Stimulated activated CD4-positive, alpha-beta T cell treated with anti-CD3 and anti-CD28 coated beads, Interleukin-15, amount 100 ng/mL, for 24 hours (primary cell): Measurements from ENCODE around the gene ARHGEF35.
A peak's percentile ranks its signal among the peaks of the same experiment; 100 is the strongest.
"Not testable (repeated sequence)": the region's sequence is repeated elsewhere in the genome, so short reads cannot be mapped to it uniquely, and the experiment has no call there.

Experiments used
- DNase-seq: peaks from one replicate; pipeline ENCODE4 v3.0.0-alpha.2; 2020

Gene ARHGEF35

DNA sequence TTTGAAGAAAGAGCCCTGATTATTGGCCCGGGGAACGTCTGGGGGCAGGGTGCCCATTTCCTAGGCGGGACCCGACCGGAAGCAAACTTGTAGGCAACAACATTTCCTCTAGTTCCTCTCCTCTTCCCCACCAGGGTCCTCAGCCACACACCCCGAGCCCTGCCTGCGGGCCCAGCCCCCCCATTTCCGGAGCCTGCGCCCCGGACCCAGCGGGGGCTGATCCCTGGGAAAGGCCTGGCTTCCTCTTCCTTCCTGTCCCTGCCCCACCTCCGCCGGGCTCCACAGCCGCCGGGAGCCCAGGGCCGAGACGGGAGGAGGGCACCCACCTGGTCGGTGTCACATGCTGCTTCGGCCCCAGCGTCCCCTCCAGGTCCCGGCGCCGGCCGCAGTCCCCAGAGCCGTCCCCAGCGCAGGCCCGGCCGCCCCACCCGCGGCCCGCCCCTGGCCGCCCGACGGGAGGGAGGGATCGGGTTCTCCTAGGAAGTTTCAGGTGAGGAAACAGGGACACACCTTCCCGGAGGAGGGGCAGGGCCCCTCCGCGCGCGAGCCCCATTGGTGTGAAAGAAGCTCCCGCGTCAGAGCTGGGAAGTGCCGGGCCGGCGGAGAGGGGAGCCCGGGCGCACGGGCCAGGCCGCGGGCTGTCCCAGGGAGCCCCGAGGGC, at the start of gene ARHGEF35:
ARHGEF35 (minus strand) TSS at position 622 of the 661 bp plus-strand sequence. CDS start 7,450 bp downstream, outside the sequence.
- DNase-seq, result peak; percentile 12

DNA sequence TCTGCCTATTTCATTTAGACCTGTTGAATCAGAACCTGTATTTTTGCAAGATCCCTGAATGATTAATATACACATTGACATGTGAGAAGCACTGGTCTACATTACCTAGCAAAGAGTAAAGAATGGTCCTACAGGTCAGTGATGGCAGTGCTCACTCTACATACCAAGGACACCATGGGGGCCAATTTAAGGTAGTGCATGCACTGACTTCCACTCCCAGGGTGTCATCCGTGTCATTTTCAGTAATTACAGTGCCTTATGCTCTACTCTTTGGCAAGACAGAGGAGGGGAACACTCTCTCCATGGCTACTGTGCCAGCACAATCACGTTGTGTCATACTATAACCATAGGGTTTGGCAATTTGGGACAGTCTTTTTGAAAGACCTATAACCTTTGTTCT, 49.7 kb upstream of the ARHGEF35 start:
- DNase-seq, result not testable (repeated sequence)

DNA sequence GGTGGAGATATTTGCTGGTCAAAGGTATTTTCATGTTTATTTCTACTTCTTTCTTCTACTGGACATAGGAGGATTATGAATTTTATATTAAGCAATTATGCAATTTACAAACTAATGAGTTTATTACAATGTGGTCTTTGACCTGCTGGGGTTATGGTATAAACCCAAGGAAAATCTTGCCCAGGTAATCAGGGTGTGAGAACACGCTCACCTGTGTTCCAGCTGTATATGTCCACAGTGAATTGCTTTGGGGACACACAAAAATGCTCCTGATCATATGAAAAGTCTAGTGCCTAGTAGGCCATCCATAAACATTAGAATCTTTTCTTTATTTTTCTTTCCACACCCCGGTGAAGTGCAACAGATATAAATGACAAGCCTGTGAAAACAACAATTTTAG, 43.7 kb upstream of the ARHGEF35 start, which contains the start of gene OR2A42:
OR2A42 (minus strand) TSS at position 241 of the 400 bp plus-strand sequence. CDS start 6,762 bp downstream, outside the sequence.
- not testable (repeated sequence) for DNase-seq

DNA sequence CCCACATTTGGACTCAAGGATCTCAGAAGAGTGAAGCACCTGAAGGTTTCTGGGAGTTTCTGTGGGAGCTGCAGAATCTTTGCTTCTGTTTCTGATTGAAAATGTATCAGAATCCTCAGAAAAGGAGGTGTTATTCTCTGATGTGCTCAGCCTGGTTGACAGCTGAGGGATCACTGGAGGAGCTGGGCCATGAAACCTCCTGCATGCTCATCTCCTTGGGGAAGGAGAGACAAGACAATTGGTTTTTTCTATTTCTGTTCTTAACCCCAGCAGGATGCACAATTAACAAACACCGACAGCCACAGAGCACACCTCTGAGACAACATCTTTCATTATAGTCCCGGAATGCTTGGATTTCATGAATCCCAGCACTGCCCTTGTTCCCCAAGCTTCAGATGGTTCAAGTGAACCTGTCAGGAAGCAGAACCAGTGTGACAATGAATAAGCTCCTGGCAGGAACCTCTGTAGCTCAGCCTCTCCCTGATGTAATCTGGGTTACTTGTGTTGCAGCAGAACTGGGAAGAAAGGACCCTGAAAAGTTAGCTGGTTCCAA, 43.0 kb upstream of the ARHGEF35 start:
- not testable (repeated sequence) for DNase-seq

DNA sequence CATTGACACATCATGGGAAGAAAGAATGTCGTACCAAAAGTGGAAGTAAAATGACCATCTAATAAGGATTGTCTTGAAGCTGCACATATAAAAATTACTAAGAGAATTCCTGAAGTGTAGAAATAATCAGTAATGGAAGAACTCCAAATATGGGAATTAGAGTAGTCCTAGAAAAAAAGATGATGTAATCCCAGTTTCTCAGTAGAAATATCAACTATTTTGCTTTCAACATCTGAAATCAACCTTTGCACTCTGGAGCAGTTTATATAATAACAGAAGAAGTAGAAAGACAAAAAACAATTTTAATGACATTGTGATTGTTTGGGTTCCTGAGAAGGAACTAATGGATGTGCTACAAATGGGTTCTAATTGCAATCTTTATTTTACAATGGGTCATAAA, 37.4 kb upstream of the ARHGEF35 start:
- DNase-seq, result not testable (repeated sequence)

DNA sequence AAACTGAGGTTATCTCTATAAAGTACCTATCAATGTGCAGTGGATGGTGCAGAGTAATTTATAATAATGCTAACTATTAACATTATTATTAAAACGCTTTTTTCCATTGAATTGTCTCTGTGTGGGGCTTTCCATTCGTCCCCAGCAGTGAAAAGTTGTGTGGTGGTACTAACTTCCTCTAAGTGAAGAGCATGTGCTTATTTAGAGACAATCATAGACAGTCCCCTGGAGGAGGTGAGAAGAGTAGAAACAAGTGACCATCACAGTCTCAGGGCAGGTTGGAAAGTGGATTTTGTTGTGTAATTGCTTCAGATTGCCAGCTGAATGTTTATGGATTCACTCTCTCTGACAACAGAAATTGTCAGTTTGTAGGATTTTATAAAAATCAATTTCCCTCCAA, 35.4 kb upstream of the ARHGEF35 start:
- not testable (repeated sequence) for DNase-seq

DNA sequence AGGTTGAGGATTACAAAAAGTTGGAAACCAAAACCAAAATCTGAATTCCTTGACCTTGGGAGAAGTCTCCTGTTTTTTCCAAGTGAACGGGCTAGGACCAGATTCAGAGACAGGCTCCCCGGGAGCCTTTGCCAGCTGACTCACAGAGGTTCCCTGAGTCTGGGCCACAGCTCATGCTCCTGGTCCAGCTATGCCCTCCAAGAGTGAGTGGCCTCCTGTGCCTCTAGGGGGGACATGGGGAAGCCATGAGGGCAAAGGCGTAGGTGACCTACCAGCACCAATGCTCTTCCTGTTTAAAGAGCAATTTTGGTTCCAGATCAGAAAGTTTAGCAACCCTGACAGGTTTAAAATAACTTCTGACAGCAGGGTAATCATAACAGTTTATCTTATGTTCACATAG, 33.2 kb upstream of the ARHGEF35 start:
- DNase-seq, result not testable (repeated sequence)

DNA sequence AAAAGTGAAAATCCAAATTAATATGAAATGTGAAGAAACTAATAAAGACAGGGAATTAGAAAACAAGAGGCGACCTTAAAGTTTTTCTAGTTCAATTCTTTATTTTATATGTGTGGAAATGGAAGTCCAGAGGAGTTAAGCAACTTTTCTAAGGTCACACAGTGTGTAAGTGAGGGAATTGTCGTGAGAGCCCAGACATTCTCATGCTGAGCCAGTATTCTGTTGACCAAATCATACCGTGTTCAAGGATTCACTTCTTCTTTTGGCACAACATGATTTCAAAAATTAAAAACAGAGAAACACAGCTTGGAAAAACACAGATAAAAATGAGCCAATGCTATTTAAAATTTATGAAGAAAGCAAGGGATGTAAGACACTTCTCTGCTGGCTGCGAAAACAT, 31.2 kb upstream of the ARHGEF35 start:
- not testable (repeated sequence) for DNase-seq

DNA sequence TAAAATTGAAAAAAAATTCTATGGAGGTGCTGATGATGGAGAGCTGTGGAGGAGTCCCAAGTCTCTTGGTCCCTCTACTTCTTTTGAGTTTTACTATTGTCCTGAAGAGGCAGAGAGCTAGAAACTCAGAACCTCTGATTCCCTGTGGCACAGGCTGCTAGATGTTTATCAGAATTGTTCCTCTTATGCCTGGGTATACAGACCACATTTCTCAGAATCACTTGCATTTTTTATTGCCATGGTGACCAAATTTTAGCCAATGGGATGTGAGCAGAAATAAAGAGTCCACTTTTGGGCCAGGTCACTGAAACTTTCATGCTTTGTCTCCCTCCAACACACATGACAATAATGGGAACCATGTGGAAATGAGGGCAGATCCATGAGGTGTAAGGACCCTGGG, 28.0 kb upstream of the ARHGEF35 start:
- DNase-seq, result not testable (repeated sequence)

DNA sequence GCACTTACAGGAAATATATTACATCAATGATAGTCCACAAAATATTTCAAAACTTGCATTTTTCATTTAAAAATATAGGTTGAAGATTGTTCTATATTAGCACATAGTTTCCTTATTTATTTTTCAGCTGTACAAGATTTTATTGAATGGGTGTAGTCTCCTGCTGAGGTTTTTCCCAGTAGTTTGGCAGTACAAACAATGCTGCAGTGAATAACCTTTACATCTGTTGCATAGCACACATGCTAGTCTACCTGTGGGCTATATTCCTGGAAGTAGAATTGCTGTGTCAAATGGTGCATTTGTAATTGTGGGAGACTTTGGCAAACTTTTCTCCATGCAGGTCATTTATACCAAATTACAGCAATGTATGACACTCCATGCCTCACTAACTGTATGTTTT, 24.9 kb upstream of the ARHGEF35 start:
- not testable (repeated sequence) for DNase-seq

DNA sequence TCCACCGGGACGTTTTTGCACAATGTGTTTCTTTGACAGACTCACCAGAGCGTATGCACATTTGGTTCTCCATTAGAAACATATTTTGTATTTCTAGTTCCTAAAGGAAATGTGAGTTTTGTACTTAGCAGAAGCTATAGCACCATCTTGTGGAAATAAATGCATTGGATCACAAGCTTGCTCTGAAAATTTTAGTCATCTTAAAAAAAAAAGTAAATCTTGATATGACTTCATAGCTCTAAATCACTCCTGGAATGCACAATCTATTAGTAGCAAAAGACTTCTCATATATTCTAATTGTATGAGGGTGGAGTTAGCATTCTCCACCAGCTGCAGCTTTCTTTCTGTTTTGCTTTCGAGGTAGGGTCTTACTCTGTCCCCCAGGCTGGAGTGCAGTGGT, 23.5 kb upstream of the ARHGEF35 start:
- DNase-seq, result not testable (repeated sequence)

DNA sequence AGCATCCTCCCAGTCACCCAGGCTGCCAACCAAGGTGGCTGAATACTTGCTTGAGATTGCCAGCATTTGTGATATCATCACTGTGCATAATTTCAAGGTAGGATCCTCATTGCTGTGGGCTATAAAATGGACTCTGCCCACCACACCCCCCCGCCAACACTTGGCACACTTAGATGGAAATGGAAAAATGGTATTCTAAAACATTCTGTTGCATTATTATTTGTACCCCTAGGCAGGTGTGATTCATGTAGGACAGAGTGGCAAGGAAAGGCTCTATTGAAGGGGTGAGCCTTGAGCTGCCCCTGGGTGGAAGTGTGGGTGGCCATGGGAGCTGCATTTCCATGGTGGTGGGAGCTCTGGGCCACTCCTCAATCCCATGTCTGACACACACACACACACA, 22.9 kb upstream of the ARHGEF35 start:
- DNase-seq, result not testable (repeated sequence)

DNA sequence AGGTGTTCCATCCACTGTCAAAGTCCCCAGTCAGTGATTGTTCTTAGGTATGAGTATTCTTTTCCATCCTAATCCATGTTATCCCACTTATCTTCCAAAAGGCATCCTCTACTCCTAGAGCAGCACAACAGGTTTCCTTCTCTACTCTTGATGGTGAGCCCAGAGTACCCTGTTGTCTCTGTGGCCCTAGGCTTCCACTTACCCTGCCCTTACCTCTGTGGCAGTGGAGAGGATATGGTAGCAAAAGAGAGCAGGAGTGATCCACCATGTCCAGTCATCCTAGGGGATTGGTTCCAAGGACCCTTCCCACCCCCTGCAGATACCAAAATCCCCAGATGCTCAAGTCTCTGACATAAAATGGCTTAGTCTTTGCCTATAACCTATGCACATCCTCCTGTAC, 21.6 kb upstream of the ARHGEF35 start:
- not testable (repeated sequence) for DNase-seq

DNA sequence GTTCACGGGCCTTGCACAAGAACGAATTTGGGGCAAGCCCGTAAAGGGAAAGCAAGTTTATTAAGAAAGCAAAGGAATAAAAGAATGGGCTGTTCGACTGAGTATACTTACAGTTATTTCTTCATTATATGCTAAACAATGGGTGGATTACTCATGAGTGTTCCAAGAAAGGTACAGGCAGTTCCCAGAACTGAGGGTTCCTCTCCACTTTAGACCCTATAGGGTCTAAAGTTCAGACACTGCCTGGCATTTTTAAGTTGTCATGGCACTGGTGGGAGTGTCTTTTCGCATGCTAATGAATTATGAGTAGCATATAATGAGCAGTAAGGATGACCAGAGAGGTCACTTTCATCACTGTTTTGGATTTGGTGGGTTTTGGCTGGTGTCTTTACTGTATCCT, 9.7 kb upstream of the ARHGEF35 start:
- DNase-seq, result not testable (repeated sequence)

DNA sequence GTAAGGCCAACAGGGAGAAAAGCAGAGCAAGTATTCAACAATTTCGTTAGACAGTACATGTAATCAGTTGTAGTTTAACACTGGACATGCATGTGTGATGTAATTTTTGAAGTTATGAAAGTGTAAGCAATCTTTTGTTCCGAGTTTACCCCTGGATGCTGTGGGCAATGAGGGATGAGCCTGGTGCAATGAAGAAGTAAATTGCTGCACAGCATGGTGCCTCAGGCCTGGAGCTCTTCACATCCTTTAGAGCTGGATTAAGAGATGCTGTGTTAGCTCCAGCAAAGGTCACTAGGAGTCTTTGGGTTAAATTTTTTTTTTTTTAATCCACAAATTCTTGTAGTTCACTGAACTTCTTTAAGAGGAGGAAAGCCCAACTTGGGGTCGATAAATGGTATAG, 7.5 kb upstream of the ARHGEF35 start:
- DNase-seq, result not testable (repeated sequence)

DNA sequence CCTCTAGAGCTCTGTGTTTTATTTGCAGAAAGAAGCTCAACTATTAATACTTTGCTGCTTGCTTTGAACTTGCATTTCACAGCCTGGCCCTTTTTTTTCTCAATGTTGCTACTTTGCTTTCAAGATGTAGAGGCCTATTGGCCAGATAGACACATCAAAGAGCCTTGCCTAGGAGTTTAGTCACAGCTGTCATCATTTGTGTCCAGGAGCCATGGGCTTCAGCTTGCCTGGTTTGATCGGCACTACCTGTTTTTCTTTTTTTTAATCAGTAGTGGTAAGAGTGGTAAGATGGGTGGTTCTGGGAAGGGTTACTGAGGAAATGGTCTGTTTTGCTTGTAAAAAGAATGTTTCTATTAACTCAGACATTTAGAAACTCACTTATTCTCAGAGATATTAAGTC, 6.3 kb upstream of the ARHGEF35 start:
- DNase-seq, result not testable (repeated sequence)

DNA sequence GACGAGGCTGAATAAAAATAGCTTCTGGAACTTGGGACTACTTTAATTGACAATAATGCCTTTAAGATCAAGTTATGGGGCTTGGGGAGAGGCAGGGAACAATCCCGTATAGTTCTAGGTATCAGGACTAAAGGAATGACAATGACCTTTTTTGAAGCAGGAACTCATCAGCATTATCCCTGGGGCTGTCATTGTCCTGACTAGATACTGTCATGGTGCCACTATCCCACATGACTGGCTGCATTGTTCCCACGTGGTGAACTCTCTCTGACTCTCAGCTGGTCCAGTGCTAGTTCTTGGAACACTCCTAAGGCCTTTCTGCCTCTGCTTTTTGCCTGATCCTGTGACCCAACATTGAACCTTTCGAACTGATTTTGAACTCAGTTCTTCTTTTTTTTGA, 3.3 kb upstream of the ARHGEF35 start:
- not testable (repeated sequence) for DNase-seq

DNA sequence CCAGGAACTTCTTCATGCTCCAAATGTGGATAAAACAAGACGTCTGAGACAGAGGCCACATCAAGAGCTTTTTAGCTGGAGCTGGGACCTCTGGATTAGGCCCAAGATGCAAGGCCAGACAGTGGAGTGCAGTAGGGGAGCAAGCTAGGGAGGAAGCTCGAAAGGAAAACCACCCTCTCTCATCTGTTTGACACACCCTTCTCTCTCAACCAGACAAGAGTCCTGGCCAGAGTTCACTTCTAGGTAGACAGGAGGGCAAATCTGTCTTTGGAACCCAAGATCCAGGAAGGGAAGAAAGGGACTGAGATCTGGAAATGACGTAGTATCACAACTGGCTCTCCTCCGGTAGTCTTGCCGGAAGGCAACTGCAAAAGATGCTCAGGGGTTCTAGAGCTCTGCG, 1.2 kb downstream of the ARHGEF35 start:
- DNase-seq, result not testable (repeated sequence)

DNA sequence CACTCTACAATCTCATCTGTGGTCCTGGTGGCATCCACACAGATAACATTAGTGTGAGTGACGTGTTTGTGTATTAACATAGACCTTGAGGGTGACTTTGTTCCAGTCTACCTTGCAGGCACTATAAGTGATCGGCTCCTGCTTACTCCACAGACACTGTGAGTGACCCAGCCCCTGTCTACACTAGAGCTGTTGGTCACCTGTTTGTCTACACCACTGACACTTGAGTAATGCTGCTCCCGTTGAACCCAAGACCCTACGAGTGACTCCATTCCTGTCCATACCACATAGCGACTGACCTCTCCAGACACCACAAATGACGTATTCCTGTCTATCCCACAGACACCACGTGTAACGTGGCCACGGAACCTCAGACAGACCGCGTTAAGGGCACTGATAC, 1.9 kb downstream of the ARHGEF35 start:
- not testable (repeated sequence) for DNase-seq

DNA sequence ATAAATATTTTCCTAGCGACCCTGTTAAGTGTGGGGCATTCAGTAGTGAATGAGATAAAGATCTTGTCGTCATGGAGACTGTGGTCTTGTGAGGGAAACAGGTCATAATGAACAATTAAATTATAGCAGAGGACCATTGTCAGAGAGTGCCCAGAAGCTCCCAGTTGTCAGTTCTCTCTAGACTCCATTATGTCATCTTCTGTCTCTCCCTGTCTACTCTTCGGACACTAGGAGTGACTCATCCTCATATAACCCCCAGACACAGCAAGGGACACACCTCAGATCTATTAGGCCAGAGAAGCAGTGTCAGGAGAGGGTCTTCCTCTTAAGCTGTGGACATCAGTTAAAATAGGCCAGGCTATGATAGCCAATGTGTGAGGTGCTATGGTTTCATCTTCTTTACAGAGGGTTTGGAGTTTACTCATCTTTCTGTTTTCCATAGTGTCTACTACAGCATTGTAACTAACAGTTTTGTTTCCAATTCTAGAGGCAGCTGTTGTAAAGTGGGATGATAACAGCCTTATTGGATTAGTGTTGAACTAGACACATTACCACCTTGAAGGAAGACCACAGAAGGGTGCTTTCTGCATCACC, 7.0 kb downstream of the ARHGEF35 start:
- DNase-seq, result not testable (repeated sequence)

DNA sequence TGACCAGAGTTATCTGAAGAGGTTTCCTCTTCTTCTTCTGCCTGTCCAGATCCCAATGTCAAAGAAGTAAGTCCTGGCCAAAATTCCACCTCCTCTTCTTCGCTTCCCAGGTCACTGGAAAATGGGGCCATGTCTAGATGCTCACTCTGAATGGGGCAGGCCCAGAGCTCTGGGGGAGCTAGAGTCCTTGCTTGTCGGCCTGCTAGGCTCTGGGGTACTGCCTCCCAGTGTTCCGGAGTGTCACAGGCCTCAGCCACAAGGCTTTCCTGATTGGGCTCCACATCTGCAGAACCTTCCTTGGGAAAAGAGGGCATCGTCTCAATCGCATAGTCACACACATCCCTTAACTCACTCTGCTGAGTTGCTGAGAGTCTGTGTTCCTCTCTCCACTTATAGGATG, 7.8 kb downstream of the ARHGEF35 start:
- DNase-seq, result not testable (repeated sequence)

DNA sequence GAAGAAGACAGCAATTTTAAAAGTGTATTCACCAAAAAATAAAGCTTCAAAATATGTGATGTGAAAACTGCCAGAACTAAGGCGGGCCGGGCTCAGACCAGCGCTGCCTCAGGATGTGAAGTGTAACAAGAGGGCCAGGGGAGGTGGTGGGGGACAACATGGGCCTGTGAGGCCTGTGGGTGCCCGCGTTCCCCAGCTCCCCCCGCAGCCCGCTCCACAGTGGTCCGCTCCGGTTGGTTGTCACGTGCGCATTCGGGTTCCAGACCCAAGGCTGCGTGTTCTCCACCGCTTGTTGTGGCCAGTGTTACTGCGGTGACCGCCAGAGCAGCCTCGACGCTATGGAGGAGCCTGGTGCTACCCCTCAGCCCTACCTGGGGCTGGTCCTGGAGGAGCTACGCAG, 12.5 kb downstream of the ARHGEF35 start, which contains the start of gene CTAGE4:
CTAGE4 (plus strand) TSS at position 301 of the 400 bp plus-strand sequence; CDS start at position 339, 38 bp downstream.
- not testable (repeated sequence) for DNase-seq

DNA sequence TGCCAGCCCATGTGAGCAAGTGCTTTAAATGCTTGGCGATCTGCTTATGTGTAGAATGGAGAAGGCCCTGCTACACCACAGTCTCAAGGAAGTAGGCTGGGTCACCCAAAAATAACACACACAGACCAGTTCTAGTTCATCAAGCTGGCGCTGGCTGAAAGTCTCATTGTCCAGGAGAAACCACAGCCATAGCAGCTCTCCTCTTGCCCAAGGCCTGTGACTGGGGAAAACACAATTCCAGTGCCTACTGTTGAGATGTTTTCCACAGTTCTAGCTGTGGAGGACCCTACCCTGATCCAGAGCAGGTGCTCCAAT, 16.5 kb downstream of the ARHGEF35 start:
- DNase-seq, result not testable (repeated sequence)
